Motor neuron (in vitro differentiated cells): ENCODE measurements around the gene BDNF. TPM values are rescaled to one million over a fixed set of nuclear protein-coding genes. Genes with fewer than 3 reads are reported as not detected.

ENCODE experiments used
- ATAC-seq, 8 experiments: fragments of 200-7000 bp; cut with Tn5 transposase; replicated peaks in 6 of 8; 2 replicates each; pipeline ENCODE4 v1.8.0; 2021; ENCODE audit warnings: mild to moderate bottlenecking in 8 of 8, moderate library complexity in 8 of 8
- H3K27ac ChIP-seq, 2 donors: fragments of 250-450 bp; sonication (Bioruptor Pico); 2 replicates each; pipeline ENCODE4 v1.9.0; 2021; ENCODE audit warnings: antibody characterized with exemption in 2 of 2, mild to moderate bottlenecking in 2 of 2, moderate library complexity in 1 of 2
- H3K4me1 ChIP-seq, 2 donors: fragments of 250-450 bp; sonication (Bioruptor Pico); replicated peaks in 1 of 2; 2 replicates each; pipeline ENCODE4 v1.6.1; 2021; ENCODE audit warnings: antibody characterized with exemption in 2 of 2, mild to moderate bottlenecking in 2 of 2, moderate library complexity in 1 of 2
- H3K4me3 ChIP-seq, 5 donors: fragments of 250-450 bp; sonication (Bioruptor Pico); 2 replicates each; pipeline ENCODE4 v1.9.0; 2021; ENCODE audit warnings: antibody characterized with exemption in 5 of 5, mild to moderate bottlenecking in 5 of 5, moderate library complexity in 4 of 5
- whole genome bisulfite sequencing, 10 experiments: fragments of 450-650 bp; shearing (Covaris generic); methylation state at CpG; one replicate each; pipeline ENCODE4 v1.0.0; 2022; 5-methylcytosine and 5-hydroxymethylcytosine counted together
- in situ Hi-C, 9 experiments: fragments of 400-800 bp; cut with MboI; loops; one replicate each; pipeline ENCODE4 v1.15.0; 2021; ENCODE audit warnings: low sequenced_read_pairs in 9 of 9, low pct_unique_long_range_greater_than_20kb in 2 of 9; ENCODE audit not compliant: unreplicated experiment in 9 of 9
- total RNA-seq, 8 experiments: library from RNA; unstranded; fragments of 300-600 nt; gene quantifications; 2 replicates each; pipeline versions ENCODE4 v1.2.3 to v1.2.4, GENCODE V29; 2022

BDNF gene
- total RNA-seq, 8 experiments from 2014 or later = 0.67 to 7.4 (median 2.1) TPM

DNA sequence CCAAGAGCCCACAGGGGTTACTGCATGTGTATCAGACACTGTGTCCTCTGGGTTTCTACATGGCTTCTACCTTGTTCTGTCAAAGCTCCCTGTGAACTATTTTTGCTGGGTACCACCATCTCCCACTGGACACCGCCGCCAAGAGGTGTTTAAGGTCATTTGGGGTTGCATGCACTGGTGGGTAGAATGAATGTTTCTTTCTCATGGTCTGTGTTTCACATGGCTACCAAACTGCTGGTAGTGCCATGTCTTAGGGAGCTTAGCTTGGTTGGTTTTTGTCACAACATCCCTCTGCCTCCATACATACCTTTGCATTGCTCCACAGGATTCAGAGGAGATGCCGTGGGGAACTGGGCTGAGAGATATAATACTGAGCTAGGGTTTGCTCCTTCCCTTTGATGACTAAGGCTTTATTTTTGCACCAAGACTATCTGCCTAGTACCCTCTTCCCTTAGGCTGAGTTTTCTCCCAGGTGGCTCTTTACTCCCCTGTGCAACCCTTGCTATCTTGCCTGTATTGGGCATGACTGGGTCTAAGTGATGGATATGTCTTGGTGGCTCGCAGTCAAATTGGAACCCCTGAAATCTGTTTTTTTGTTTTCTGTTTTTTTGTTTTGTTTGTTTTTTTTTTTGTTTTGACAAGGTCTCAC is 73.2 kb downstream of the BDNF start:
- Histone ChIP-seq H3K27ac (no peak overlapping the region), H3K4me1 (peaks cover 0 to 3% of the 10 kb centered on the region in 2 donors), H3K4me3 (no peak overlapping the region)
- in situ Hi-C loops = no loop called here
- 67 to 100% (median 90%) methylated on average over 1 to 4 of the region's 4 CpGs; no CpG with 5 or more reads in 3 of the 10 experiments for WGBS, 10 experiments
- ATAC-seq = no peak

DNA sequence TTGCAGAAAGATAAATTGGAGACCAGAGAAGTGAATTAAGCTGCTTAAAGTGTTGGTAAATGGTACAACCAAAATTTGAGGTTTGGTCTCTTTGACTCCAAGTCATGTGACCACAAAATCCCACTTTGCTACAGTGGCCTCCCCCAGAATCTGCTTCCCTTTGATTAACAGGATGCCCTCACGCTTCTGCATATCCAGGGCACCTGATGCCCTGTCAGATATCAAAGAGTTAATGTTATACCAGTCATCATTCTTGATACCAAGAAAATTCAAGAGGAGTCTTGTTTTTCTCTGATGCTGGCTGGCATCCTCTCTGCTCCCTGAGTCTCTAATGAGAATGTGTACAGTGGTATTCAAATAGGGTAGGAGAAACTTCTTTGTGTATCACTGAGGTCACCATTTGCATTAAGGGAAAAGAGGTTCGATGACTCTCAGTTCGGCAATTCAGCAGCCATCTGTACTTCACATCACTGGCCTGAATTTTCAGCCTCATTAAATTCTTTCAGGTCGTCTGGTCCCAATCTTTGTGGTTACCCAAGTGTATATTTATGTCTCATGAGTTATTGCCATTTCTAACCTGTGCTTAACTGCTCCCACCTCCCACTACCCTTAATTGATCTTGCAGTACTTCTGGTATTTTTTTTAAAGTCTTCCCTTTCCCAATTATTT is 73.9 kb downstream of the BDNF start:
- WGBS, 10 experiments = 0 to 100% (median 57%) methylated on average over 1 to 4 of the region's 4 CpGs; no CpG with 5 or more reads in 1 of the 10 experiments
- no peak overlapping the region for H3K27ac ChIP-seq
- in situ Hi-C loops = no loop called here

DNA sequence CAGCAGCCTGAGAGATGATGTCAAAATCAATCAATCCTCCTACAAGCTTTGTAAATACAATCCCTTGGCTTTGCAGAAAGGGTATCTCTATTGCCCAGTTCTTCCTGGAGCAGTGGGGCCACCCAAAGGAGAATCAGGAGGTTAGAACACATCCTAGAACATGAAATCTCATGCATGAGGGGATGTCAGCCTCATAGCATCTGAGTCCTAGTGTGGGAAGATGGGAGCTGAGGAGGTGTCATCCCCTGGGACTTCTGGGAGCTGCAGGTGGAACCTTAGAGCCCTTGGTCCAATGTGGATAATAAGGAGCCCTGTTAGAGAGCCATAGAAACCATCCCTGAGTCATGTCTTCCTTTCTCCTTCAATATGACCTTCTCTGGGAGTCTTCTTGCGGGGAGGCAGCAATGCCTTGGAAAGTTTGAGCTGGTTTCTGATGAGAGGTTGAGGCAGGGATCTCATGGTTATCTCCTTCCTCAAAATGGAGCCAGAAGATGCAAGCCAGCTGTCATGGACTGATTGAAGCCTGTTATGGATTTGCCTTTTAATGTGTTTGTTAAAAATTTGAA is 74.8 kb downstream of the BDNF start:
- Histone ChIP-seq H3K4me1 (peaks cover 0 to 3% of the 10 kb centered on the region in 2 donors), H3K27ac (no peak overlapping the region), H3K4me3 (no peak overlapping the region)
- 67 to 100% (median 67%) methylated on average over 1 of the region's 1 CpG; no CpG with 5 or more reads in 7 of the 10 experiments for WGBS, 10 experiments
- ATAC-seq = peak in 1 of 8 experiments; percentile 27
- in situ Hi-C loops = no loop called here

More for the DNA sequence above, 73.9 kb downstream of the BDNF start:
- H3K4me3 ChIP-seq = no peak overlapping the region
- ATAC-seq = peak in 3 of 8 experiments; percentile 19 to 32 (median 26)
- H3K4me1 ChIP-seq = peaks cover 0 to 3% of the 10 kb centered on the region in 2 donors

DNA sequence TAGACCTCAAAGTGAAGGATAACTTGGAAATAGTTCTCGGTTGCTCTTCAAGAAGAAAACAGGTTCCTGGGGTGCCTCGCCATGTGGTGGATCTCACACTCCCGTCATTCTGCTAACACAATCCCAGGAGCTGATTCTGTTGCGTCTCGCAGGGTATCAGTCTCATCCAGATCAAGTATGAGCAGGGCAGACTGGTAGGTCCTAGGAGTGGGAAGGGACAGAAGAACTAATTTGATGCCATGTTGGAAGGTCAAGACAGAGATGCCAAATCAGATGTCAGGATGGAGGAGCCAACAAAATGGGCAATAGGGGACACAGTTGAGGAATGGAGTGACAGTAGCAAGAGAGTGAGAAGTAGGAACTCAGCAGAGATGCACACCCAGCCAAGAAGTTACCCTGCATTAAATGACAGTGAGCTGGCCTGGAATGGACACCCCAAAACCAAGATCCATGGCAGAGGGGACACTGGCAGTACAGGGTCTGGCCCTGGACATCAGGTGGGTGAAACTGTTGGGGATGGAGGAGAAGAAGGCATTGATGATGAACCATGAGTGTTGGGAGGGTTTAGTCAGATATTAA is 76.2 kb downstream of the BDNF start:
- H3K27ac ChIP-seq = no peak overlapping the region
- WGBS, 10 experiments = 17 to 100% (median 76%) methylated on average over 1 to 5 of the region's 5 CpGs; no CpG with 5 or more reads in 4 of the 10 experiments
- H3K4me3 ChIP-seq = no peak overlapping the region
- in situ Hi-C loops = no loop called here
- H3K4me1 ChIP-seq = peaks cover 0 to 3% of the 10 kb centered on the region in 2 donors
- no peak for ATAC-seq

DNA sequence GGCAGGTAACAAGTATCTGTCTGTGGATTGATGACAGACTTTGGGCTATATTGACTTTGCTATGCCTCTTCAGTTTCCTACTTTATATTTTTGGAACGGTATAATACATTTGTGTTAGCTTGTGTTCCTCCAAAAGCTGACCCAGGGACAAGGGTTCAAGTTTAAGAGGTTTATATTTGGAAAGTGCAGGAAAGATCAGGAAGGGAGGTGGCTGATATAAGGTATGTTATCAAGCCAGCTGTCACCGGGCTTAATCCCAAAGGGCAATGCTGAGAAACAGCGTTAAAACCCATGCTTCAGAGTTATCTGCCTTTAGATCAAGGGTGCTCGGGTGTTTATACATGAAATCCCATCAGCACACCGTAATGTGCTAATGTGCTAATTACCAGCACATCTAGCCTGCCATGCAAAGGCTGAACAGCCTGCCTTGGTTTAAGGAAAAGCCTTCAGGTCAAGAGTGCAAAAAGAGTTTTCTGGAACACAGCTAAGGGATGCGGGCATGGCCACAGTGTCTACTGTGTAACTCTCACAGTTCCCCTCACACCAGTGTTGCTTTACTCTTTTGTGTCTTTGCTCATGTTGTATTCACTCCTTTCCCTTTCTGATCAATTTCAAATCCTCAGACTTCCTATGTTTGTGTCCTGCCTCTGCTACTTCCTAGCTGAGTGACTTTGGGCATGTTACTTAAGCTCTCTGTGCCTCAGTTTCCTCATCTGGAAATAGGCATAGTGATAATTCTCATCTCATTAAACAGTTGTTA is 77.5 kb downstream of the BDNF start:
- peaks cover 0 to 3% of the 10 kb centered on the region in 2 donors for H3K4me1 ChIP-seq
- ATAC-seq = no peak
- in situ Hi-C loops = no loop called here
- H3K4me3 ChIP-seq = no peak overlapping the region
- H3K27ac ChIP-seq = no peak overlapping the region
- WGBS, 10 experiments = 57 to 93% (median 72%) methylated on average over 2 to 6 of the region's 6 CpGs; no CpG with 5 or more reads in 2 of the 10 experiments

DNA sequence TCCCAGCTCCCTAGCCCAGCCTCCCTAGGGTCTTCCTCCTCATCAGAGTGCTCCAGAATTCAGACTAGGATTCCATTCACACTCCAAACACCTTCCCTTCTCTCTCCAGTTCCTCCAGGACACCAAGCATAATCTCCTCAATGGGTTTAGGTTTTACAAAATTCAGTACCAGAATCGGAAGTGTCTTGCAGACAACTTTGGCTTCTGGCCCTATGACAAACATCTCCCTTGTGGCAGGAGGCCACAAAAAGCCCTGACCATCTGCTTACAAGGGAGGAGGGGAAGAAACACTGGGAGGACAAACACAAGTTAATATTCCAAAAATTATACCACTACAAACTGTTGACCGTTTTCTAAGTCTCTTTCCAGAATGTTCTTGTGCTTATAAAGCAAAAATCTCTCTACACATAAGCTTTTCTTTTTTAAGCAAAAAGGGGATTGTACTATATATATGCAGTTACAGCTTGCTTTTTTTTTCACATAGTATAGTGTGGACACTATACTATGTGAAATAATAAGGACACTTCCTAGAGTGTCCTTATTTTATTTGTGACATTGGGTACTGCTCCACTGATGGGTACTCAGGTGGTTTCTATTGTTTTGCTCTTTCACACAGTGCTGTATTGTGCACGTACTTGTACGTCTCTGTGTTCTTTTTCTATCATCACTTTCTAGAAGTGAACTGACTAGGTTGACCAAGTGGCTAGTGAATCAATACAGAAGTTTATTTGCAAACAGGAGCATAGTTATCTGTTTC is 78.7 kb downstream of the BDNF start:
- H3K4me1 ChIP-seq = peaks cover 0 to 3% of the 10 kb centered on the region in 2 donors
- in situ Hi-C loops = no loop called here
- WGBS, 10 experiments = 0 to 100% (median 69%) methylated on average over 2 to 4 of the region's 4 CpGs; no CpG with 5 or more reads in 1 of the 10 experiments
- H3K4me3 ChIP-seq = no peak overlapping the region
- peak in 2 of 8 experiments; percentile 25 to 63 for ATAC-seq
- H3K27ac ChIP-seq = no peak overlapping the region

DNA sequence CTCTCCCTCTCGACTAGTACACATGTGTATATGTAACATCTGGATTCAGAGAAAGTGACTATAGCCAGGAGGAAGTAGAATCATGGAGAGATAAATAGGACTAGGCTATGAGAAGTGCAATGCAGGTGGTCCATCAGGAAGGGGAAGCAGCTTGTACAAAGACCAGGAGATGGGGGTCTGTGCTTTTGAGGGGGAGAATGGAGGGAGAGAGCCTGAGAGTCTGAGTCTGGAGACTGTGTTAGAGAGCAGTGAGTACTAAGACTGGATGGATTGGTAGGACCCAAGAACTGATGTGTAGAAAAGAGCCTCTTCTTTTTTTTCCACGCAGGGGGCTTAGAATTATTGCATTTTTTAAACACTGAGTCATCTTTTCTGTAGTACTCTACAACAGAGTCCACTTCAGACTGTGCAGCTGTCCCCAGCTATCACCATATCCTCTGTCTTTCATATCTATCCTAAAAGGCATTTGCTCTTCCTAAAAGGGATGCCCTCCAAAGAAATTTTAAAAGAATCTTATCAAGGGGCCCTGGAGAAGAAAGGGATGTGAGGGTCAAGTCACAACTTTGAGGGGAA is 80.4 kb downstream of the BDNF start:
- 17 to 64% (median 24%) methylated on average over 1 to 2 of the region's 2 CpGs; no CpG with 5 or more reads in 4 of the 10 experiments for WGBS, 10 experiments
- no peak overlapping the region for H3K27ac ChIP-seq
- in situ Hi-C loops = no loop called here
- H3K4me3 ChIP-seq = no peak overlapping the region
- peak in 1 of 8 experiments; percentile 14 for ATAC-seq
- no peaks in the 10 kb centered on the region for H3K4me1 ChIP-seq

DNA sequence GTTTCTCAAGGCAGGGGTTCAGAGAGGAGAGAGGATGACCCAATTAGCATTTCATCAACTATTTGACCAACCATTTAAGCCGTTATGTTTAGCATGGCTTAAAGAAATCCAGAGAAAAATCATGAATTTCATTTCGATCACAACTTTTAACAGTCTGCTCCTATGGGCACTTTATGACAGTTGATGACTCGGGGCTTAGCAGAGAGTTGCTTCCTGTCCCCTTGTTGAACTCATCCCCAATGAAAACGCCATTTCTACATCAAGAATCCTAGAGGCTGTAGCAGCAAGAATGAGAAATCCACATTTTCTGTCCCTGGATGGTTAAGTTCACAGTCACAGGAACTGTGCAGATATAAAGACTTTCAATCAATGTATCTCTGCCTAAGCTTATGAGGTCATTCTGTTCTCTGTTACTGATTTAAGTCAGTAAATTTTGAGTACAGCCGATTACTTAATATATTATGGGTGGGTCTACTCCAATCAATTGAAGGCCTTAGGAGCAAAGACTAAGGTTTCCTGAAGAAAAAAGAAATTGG is 81.1 kb downstream of the BDNF start:
- no peaks in the 10 kb centered on the region for H3K4me1 ChIP-seq
- WGBS, 10 experiments = 17 to 89% (median 47%) methylated on average over 1 to 5 of the region's 5 CpGs; no CpG with 5 or more reads in 2 of the 10 experiments
- in situ Hi-C loops = no loop called here
- H3K27ac ChIP-seq = no peak overlapping the region
- ATAC-seq = peak in 2 of 8 experiments; percentile 63 to 67
- H3K4me3 ChIP-seq = no peak overlapping the region

DNA sequence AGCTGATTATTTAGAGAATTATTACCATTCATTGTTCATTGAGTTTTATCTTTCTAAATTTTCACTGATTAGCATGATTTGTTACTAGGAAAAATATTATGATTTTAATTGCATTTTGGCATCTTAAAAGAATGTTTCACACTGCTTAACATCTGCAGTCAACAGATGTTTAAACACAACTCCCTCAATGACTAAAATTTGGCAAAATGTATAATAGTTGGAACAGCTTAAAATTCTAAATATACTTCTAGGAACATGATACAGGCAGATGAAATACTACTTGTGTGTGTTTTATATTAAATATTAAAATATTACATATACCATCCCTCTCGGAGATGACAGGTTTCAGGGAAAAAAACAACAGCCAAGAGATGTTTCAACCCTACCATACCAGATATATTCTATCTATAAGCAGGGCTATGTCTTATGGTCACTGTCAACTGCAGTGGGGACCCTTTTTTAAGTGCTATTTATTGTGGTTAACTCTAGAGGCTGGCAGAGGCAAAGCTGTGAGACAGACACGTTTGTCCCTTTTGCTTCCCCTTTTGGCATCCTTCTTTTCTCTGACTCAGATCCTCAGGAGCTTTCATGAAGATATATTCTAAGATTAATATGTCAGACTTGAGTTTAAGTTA is 81.9 kb downstream of the BDNF start:
- no peak overlapping the region for H3K27ac ChIP-seq
- 8 to 100% (median 53%) methylated on average over 1 to 2 of the region's 2 CpGs; no CpG with 5 or more reads in 4 of the 10 experiments for WGBS, 10 experiments
- in situ Hi-C loops = no loop called here
- no peak overlapping the region for H3K4me3 ChIP-seq
- no peaks in the 10 kb centered on the region for H3K4me1 ChIP-seq
- ATAC-seq = no peak

DNA sequence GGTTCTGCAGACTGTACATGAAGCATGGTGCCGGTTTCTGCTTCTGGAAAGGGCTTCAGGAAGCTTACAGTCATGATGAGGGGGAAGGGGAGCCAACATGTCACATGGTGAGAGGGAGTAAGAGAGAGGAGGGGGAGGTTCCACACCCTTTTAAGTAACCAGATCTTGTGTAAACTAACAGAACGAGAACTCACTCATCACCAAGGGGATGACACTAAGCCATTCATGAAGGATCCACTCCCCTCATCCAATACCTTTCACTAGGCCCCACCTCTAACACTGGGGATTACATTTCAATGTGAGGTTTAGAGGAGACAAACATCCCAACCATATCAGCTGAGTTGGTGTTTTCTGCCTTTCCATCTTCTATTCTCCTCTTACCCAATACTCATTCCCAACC is 83.5 kb downstream of the BDNF start:
- no peak for ATAC-seq
- in situ Hi-C loops = no loop called here
- Histone ChIP-seq H3K4me3 (no peak overlapping the region), H3K4me1 (no peaks in the 10 kb centered on the region), H3K27ac (no peak overlapping the region)
- WGBS, 10 experiments = 0 to 63% (median 38%) methylated on average over 1 to 2 of the region's 2 CpGs; no CpG with 5 or more reads in 3 of the 10 experiments

DNA sequence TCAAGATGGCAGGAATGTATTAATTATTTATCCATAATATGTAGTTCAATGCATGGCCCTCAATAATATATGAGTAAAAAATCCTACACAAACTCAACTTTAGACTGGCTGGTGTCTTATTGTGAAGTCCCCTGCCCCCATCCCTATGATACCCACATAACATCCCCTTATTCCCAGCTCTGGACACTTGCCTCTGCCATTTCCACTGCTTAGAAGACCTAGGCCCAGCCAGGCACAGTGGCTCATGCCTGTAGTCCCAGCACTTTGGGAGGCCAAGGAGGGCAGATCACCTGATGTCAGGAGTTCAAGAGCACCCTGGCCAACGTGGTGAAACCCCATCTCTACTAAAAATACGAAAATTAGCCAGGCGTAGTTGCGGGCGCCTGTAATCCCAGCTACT is 84.4 kb downstream of the BDNF start:
- no peak for ATAC-seq
- Histone ChIP-seq H3K4me3 (no peak overlapping the region), H3K27ac (no peak overlapping the region), H3K4me1 (no peaks in the 10 kb centered on the region)
- 81 to 100% (median 95%) methylated on average over 2 to 5 of the region's 5 CpGs; no CpG with 5 or more reads in 6 of the 10 experiments for WGBS, 10 experiments
- in situ Hi-C loops = no loop called here
